ENCODE measurements around the gene ZBTB21.
"Not testable (repeated sequence)": the region's sequence is repeated elsewhere in the genome, so short reads cannot be mapped to it uniquely, and the experiment has no call there.

ZBTB21 gene

DNA sequence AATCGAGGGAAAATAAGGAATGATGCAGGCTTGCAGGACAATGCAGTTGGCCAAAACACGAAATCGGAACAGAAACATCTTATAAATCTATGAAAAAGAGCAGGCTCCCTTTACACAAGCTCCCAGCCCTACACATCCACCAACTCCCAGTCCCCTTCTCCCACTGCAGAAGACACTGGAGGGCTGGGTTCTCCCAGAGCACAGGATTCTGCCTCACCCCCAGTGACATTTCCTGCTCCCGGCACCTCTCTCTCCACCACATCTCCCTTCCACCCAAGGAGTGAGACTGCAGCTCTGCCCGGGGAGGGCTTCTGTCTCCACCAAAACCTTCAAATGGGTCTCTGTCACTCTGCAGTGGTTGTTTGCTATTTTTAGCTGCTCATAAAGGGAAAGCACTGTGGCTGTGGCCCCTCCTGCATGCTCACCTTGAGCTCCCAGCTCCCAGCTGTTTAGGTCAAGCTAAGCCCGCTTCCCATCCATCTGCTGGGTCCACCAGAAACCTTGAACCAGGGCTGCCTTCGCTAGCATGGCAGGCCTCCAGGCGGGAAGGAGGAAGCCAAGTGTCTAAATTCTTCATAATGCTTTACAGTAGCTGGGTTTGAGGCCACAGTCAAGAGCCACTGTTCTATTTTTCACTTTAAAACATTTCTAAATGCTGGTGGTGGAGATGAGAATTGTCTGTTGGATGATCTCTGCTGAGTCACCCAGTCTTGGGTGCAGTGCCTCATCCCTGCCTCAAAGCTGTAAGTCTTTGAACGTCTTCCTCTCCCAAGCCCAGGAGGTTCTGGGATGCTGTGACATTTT is 53.0 kb downstream of the ZBTB21 start:
- 92% methylated on average over 9 of the region's 9 CpGs for WGBS
- H3K36me3 ChIP-seq (ENCODE audit: insufficient read depth, low read length), result no peaks in the 10 kb centered on the region
- no peak overlapping the region for H3K27ac ChIP-seq (ENCODE audit: low read depth, low read length)
- H3K27me3 ChIP-seq (ENCODE audit: insufficient read depth, low read length), result peaks cover 14% of the 10 kb centered on the region
- H3K9ac ChIP-seq (ENCODE audit: low read depth, low read length), result no peak overlapping the region
- H3K9me3 ChIP-seq (ENCODE audit: insufficient read depth, low read depth, low read length), result no peaks in the 10 kb centered on the region
- H3K4me1 ChIP-seq (ENCODE audit: insufficient read depth, low read length), result 0 out of 2 replicates have a peak, but pooled peaks cover 4% of the 10 kb centered on the region
- no peak overlapping the region for H3K4me3 ChIP-seq (ENCODE audit: low read length)

- peaks cover 24% of the 10 kb centered on the region for H3K27me3 ChIP-seq (ENCODE audit: insufficient read depth, low read length)
- no peak overlapping the region for H3K4me3 ChIP-seq (ENCODE audit: low read length)
- no peaks in the 10 kb centered on the region for H3K36me3 ChIP-seq (ENCODE audit: insufficient read depth, low read length)
- peaks cover 14% of the 10 kb centered on the region for H3K4me1 ChIP-seq (ENCODE audit: insufficient read depth, low read length)
- 92% methylated on average over 10 of the region's 10 CpGs for WGBS
- H3K27ac ChIP-seq (ENCODE audit: low read depth, low read length), result no peak overlapping the region
- no peak overlapping the region for H3K9ac ChIP-seq (ENCODE audit: low read depth, low read length)
- no peaks in the 10 kb centered on the region for H3K9me3 ChIP-seq (ENCODE audit: insufficient read depth, low read depth, low read length)
Measured at GRCh38 chr21:41955516-41955915, 54.6 kb downstream of the ZBTB21 start.

DNA sequence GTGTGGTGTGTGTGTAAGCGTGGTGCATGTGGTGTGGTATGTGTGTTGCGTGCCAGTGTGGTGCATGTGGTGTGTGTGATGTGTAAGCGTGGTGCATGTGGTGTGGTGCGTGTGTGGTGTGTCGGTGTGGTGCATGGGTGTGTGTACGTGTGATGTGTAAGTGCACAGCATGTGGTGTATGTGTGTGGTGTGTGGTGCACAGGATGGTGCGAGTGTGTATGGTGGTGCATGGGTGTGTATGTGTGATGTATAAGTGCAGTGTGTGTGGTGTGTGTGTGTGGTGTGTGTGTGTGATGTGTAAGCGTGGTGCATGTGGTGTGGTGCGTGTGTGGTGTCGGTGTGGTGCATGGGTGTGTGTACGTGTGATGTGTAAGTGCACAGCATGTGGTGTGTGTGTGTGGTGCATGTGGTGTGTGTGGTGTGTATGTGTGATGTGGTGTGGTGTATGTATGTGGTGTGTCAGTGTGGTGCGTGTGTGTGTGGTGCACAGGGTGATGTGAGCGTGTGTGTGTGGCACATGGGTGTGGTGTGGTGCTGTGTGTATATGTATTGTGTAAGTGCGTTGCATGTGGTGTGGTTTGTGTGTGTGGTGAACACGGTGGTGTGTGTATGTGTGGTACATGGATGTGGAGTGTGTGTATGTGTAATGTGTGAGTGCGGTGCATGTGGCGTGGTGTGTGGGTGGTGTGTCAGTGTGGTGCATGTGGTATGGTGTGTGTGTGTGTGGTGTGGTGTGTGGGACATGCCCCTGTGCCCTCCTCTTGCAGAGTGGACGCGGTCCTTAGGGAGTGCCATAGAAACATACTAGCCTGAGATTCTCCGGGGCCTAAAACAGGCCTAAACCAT is 55.3 kb downstream of the ZBTB21 start:
- peaks cover 24% of the 10 kb centered on the region for H3K27me3 ChIP-seq (ENCODE audit: insufficient read depth, low read length)
- H3K4me1 ChIP-seq (ENCODE audit: insufficient read depth, low read length), result peaks cover 16% of the 10 kb centered on the region
- H3K9ac ChIP-seq (ENCODE audit: low read depth, low read length), result no peak overlapping the region; the same call in 1 of the 2 replicates
- no peaks in the 10 kb centered on the region for H3K9me3 ChIP-seq (ENCODE audit: insufficient read depth, low read depth, low read length)
- H3K4me3 ChIP-seq (ENCODE audit: low read length), result no peak overlapping the region; the same call in 1 of the 2 replicates
- H3K36me3 ChIP-seq (ENCODE audit: insufficient read depth, low read length), result no peaks in the 10 kb centered on the region
- WGBS, result 94% methylated on average over 20 of the region's 20 CpGs
- H3K27ac ChIP-seq (ENCODE audit: low read depth, low read length), result no peak overlapping the region

DNA sequence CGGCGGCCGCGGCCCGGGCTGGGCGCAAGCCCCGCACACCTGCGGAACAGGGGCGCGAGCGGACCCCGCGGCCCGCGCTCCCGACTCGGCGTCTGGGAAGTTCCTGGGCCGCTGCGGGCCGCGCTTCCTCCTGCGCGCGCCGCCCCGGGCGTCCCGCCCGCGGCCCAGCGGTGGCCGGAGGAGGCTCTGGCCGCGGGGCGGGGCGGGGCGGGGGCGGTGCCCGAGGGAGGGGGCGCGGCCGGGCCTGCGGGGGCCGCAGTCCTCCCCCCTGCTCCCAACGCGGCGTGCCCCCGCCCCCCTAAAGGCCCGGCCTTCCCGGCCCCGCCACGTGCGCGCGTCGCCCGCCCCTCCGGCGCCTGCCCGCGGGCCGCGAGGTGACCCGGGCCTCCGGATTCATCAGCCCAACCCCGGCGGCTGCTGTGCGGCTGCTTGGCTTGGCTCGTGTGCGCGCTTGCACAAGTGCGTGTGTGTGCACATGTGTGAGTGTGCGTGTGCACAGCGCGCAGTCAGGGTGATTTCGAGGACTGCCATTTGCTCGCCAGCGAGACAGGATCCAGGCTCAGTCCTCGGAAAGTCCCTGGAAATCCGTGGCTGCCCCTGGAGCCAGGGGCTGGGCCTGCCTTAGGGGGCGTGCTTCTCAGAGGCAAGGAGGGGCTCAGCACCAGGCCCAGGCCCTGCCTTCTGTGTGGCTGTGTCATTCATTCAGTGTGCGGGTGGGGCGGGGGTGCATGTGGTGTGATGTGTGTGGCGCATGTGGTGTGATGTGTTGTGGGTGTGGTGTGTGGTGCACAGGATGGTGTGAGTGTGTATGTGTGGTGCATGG is 56.1 kb downstream of the ZBTB21 start, which contains the start of gene C2CD2:
Gene C2CD2, minus strand, starts transcription at position 188 of the 823 bp plus-strand sequence. CDS start 370 bp downstream, outside the sequence.
- H3K9ac ChIP-seq (ENCODE audit: low read depth, low read length), result peak within 1 kb of the TSS; percentile 65
- H3K4me1 ChIP-seq (ENCODE audit: insufficient read depth, low read length), result peaks cover 16% of the 10 kb centered on the region
- no peak within 1 kb of the TSS for H3K27ac ChIP-seq (ENCODE audit: low read depth, low read length)
- H3K9me3 ChIP-seq (ENCODE audit: insufficient read depth, low read depth, low read length), result no peaks in the 10 kb centered on the region
- H3K27me3 ChIP-seq (ENCODE audit: insufficient read depth, low read length), result peaks cover 24% of the 10 kb centered on the region
- no peaks in the 10 kb centered on the region for H3K36me3 ChIP-seq (ENCODE audit: insufficient read depth, low read length)
- 5% methylated on average over 85 of the region's 85 CpGs for WGBS
- H3K4me3 ChIP-seq (ENCODE audit: low read length), result peak within 1 kb of the TSS; percentile 58

DNA sequence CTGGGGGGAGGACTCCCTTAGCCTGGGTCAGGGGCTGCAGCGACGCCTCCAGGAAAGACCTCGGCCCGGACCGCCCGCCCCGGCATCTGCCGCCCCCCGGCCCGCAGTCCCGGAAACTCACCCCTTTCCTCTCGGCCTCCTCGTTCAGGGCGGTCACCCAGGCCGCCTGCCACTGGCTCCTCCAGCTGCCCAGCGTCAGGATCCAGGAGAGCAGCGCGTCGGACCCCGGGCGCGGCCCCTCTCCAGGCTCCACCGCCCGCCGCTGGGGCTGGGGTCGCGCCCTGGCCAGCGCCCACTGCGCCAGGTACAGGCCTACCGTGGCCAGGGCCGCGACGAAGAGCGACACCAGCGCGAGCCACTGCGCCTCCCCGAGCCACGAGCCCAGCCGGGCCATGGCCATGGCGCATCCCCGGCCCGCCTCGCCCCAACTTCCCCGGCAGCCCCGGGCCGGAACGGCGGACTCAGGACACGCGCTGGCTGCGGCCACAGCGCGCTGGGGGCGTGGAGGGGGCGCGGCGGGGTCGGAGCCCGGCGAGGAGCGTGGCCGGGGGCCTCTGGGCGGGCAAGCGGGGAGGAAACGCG is 56.8 kb downstream of the ZBTB21 start:
- peak overlapping the region; percentile 65 for H3K9ac ChIP-seq (ENCODE audit: low read depth, low read length)
- peaks cover 24% of the 10 kb centered on the region for H3K27me3 ChIP-seq (ENCODE audit: insufficient read depth, low read length)
- under 1% methylated on average over 67 of the region's 67 CpGs for WGBS
- H3K36me3 ChIP-seq (ENCODE audit: insufficient read depth, low read length), result no peaks in the 10 kb centered on the region
- no peak overlapping the region for H3K27ac ChIP-seq (ENCODE audit: low read depth, low read length)
- peaks cover 16% of the 10 kb centered on the region for H3K4me1 ChIP-seq (ENCODE audit: insufficient read depth, low read length)
- peak overlapping the region; percentile 58 for H3K4me3 ChIP-seq (ENCODE audit: low read length)
- H3K9me3 ChIP-seq (ENCODE audit: insufficient read depth, low read depth, low read length), result no peaks in the 10 kb centered on the region

- Histone ChIP-seq H3K27ac (ENCODE audit: low read depth, low read length) (no peak overlapping the region), H3K9me3 (ENCODE audit: insufficient read depth, low read depth, low read length) (no peaks in the 10 kb centered on the region), H3K4me1 (ENCODE audit: insufficient read depth, low read length) (peaks cover 16% of the 10 kb centered on the region), H3K27me3 (ENCODE audit: insufficient read depth, low read length) (peaks cover 24% of the 10 kb centered on the region), H3K36me3 (ENCODE audit: insufficient read depth, low read length) (no peaks in the 10 kb centered on the region), H3K4me3 (ENCODE audit: low read length) (peak overlapping the region; percentile 58), H3K9ac (ENCODE audit: low read depth, low read length) (0 out of 2 replicates have a peak overlapping the region, but pooled peaks have one; percentile 65)
- WGBS, result 41% methylated on average over 30 of the region's 30 CpGs
Measured at GRCh38 chr21:41952568-41953248, 57.5 kb downstream of the ZBTB21 start.

GRCh38 chr21:41951876-41952567 is 58.1 kb downstream of the ZBTB21 start:
- Histone ChIP-seq H3K4me3 (ENCODE audit: low read length) (no peak overlapping the region), H3K4me1 (ENCODE audit: insufficient read depth, low read length) (peaks cover 16% of the 10 kb centered on the region), H3K9ac (ENCODE audit: low read depth, low read length) (no peak overlapping the region), H3K27ac (ENCODE audit: low read depth, low read length) (no peak overlapping the region), H3K9me3 (ENCODE audit: insufficient read depth, low read depth, low read length) (no peaks in the 10 kb centered on the region), H3K36me3 (ENCODE audit: insufficient read depth, low read length) (no peaks in the 10 kb centered on the region), H3K27me3 (ENCODE audit: insufficient read depth, low read length) (peaks cover 24% of the 10 kb centered on the region)
- 95% methylated on average over 5 of the region's 5 CpGs for WGBS

GRCh38 chr21:41950941-41951351 is 59.2 kb downstream of the ZBTB21 start:
- no peak overlapping the region for H3K9ac ChIP-seq (ENCODE audit: low read depth, low read length)
- 0 out of 2 replicates have a peak overlapping the region, but pooled peaks have one; percentile 22 for H3K4me3 ChIP-seq (ENCODE audit: low read length)
- no peak overlapping the region for H3K27ac ChIP-seq (ENCODE audit: low read depth, low read length)
- peaks cover 24% of the 10 kb centered on the region for H3K27me3 ChIP-seq (ENCODE audit: insufficient read depth, low read length)
- no peaks in the 10 kb centered on the region for H3K9me3 ChIP-seq (ENCODE audit: insufficient read depth, low read depth, low read length)
- peaks cover 16% of the 10 kb centered on the region for H3K4me1 ChIP-seq (ENCODE audit: insufficient read depth, low read length)
- 19% methylated on average over 14 of the region's 14 CpGs for WGBS
- H3K36me3 ChIP-seq (ENCODE audit: insufficient read depth, low read length), result no peaks in the 10 kb centered on the region

GRCh38 chr21:41949631-41950030 is 60.5 kb downstream of the ZBTB21 start:
- H3K9me3 ChIP-seq (ENCODE audit: insufficient read depth, low read depth, low read length); H3K27ac ChIP-seq (ENCODE audit: low read depth, low read length); H3K4me3 ChIP-seq (ENCODE audit: low read length); H3K36me3 ChIP-seq (ENCODE audit: insufficient read depth, low read length); H3K9ac ChIP-seq (ENCODE audit: low read depth, low read length): not testable (repeated sequence)
- 92% methylated on average over 3 of the region's 3 CpGs for WGBS
- H3K4me1 ChIP-seq (ENCODE audit: insufficient read depth, low read length), result peaks cover 16% of the 10 kb centered on the region
- peaks cover 24% of the 10 kb centered on the region for H3K27me3 ChIP-seq (ENCODE audit: insufficient read depth, low read length)
